ENCODE results near the gene DUSP7. TPM values are rescaled to one million over a fixed set of nuclear protein-coding genes. Genes with fewer than 3 reads are reported as not detected.
A peak's percentile ranks its signal among the peaks of the same experiment; 100 is the strongest.

DUSP7 gene
- total RNA-seq, 1 donor from 2014 or later, result 2.4 TPM

DNA sequence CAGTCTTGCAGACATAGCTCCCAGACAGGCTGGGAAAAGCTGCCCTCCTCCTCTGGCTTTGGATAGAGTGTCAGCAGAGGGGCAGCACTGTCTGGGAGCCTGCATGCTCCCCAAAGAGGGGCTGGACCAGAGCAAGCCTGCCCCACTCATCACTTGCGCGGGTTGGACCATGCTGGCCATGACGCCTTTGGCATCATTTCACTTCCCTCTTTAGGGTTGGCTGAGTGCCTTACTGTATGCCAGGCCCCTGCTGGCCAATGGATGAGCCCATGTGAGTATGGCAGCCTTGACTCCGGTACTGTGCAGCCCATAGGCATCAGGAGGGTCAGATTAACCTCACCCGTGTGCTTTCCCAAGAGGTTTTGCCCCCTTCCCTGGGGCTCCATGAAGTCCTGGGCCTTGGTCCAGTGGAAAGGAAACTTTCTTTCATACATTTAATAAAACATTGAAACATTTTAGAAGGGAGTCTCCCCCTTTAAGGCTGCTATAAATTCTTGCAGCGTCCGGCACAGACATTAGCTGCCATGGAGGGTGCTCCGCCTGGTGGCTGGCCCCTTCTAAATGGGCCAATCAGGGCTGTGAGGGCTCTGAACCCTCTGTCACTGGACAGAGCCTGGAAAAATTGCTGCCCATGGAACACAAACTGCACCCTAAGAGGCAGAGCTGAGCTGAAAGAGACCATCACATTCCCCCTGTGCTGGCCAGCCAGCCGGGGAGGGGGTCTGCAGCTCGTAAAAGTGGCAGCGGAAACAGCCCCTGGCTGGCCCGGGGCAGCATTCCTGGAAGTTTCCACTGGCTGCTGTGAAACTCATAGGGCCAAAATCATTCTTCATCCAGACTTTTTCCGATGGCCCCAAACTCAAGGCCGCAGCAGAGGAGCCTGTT, 20.8 kb upstream of the DUSP7 start:
- Histone ChIP-seq H3K27me3 (no peaks in the 10 kb centered on the region), H3K9ac (peak overlapping the region; percentile 32), H3K79me2 (ENCODE audit: low read depth) (no peaks in the 10 kb centered on the region), H3K4me1 (no peaks in the 10 kb centered on the region), H3K9me3 (ENCODE audit: low read depth) (no peaks in the 10 kb centered on the region), H4K20me1 (ENCODE audit: low read depth) (no peaks in the 10 kb centered on the region), H3K4me3 (no peak overlapping the region), H2AFZ (replicated peaks) (no peak overlapping the region), H3F3A (ENCODE audit: low read depth) (no peaks in the 10 kb centered on the region), H3K36me3 (no peaks in the 10 kb centered on the region), H3K4me2 (no peak overlapping the region), H3K27ac (no peak overlapping the region)
- no peak for DNase-seq (ENCODE audit: low spot score)
- H3K36me3 Mint-ChIP-seq, result no peaks in the 10 kb centered on the region
- TF ChIP-seq, protein P1, sequence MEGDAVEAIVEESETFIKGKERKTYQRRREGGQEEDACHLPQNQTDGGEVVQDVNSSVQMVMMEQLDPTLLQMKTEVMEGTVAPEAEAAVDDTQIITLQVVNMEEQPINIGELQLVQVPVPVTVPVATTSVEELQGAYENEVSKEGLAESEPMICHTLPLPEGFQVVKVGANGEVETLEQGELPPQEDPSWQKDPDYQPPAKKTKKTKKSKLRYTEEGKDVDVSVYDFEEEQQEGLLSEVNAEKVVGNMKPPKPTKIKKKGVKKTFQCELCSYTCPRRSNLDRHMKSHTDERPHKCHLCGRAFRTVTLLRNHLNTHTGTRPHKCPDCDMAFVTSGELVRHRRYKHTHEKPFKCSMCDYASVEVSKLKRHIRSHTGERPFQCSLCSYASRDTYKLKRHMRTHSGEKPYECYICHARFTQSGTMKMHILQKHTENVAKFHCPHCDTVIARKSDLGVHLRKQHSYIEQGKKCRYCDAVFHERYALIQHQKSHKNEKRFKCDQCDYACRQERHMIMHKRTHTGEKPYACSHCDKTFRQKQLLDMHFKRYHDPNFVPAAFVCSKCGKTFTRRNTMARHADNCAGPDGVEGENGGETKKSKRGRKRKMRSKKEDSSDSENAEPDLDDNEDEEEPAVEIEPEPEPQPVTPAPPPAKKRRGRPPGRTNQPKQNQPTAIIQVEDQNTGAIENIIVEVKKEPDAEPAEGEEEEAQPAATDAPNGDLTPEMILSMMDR (IDR thresholded peaks at IDR 0.05), result no peak
- TF ChIP-seq EZH2phosphoT487 (IDR thresholded peaks at IDR 0.05) (no peak), EZH2 (IDR thresholded peaks at IDR 0.05) (no peak)
- no peak overlapping the region for H3K27ac Mint-ChIP-seq
- no peaks in the 10 kb centered on the region for H3K27me3 Mint-ChIP-seq (ENCODE audit: insufficient read depth, low read depth)
- H3K4me1 Mint-ChIP-seq, result peaks cover 4% of the 10 kb centered on the region
- H3K9me3 Mint-ChIP-seq, result no peaks in the 10 kb centered on the region
- H3K4me3 Mint-ChIP-seq, result no peak overlapping the region

DNA sequence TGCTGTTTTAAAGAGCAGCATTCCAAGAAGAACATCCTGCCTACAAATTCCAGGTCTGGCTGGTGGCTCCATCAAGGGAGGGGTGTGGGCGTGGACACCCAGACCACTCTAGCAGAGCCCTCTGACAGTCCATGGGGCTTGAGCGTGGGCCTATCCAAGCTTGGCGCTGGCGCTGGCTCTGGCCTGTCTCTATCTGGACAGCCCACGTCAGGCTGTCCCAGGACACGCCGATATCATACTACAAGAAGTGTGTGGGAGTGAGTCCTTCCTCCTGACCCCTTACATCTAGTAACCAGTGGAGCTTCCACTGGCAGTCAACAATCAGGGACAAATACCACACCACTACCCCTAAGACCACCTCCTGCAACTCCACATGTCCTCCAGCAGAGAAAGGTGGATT, 17.1 kb upstream of the DUSP7 start:
- Histone ChIP-seq H3K79me2 (ENCODE audit: low read depth) (no peaks in the 10 kb centered on the region), H3K4me2 (no peak overlapping the region), H2AFZ (replicated peaks) (no peak overlapping the region), H3K9me3 (ENCODE audit: low read depth) (no peaks in the 10 kb centered on the region), H3K27me3 (no peaks in the 10 kb centered on the region), H4K20me1 (ENCODE audit: low read depth) (no peaks in the 10 kb centered on the region), H3K4me3 (no peak overlapping the region), H3K4me1 (peaks cover 3% of the 10 kb centered on the region), H3F3A (ENCODE audit: low read depth) (no peaks in the 10 kb centered on the region), H3K9ac (no peak overlapping the region), H3K36me3 (no peaks in the 10 kb centered on the region), H3K27ac (no peak overlapping the region)
- no peaks in the 10 kb centered on the region for H3K9me3 Mint-ChIP-seq
- H3K27me3 Mint-ChIP-seq (ENCODE audit: insufficient read depth, low read depth), result peaks cover 7% of the 10 kb centered on the region
- DNase-seq (ENCODE audit: low spot score), result no peak
- TF ChIP-seq, protein P1 (IDR thresholded peaks at IDR 0.05), result no peak
- TF ChIP-seq EZH2phosphoT487 (IDR thresholded peaks at IDR 0.05) (no peak), EZH2 (IDR thresholded peaks at IDR 0.05) (no peak)
- H3K4me3 Mint-ChIP-seq, result no peak overlapping the region
- no peak overlapping the region for H3K27ac Mint-ChIP-seq
- H3K4me1 Mint-ChIP-seq, result peaks cover 3% of the 10 kb centered on the region
- H3K36me3 Mint-ChIP-seq, result no peaks in the 10 kb centered on the region

GRCh38 chr3:52072471-52072870, 16.1 kb upstream of the DUSP7 start:
- Mint-ChIP-seq H3K4me1 (peaks cover 3% of the 10 kb centered on the region), H3K4me3 (no peak overlapping the region), H3K36me3 (no peaks in the 10 kb centered on the region), H3K9me3 (no peaks in the 10 kb centered on the region), H3K27ac (no peak overlapping the region), H3K27me3 (ENCODE audit: insufficient read depth, low read depth) (peaks cover 7% of the 10 kb centered on the region)
- Histone ChIP-seq H3K9ac (peak overlapping the region; percentile 27), H3K36me3 (no peaks in the 10 kb centered on the region), H3K4me3 (no peak overlapping the region), H3K4me2 (no peak overlapping the region), H3K27ac (no peak overlapping the region), H3F3A (ENCODE audit: low read depth) (no peaks in the 10 kb centered on the region), H3K4me1 (peaks cover 12% of the 10 kb centered on the region), H3K27me3 (no peaks in the 10 kb centered on the region), H3K9me3 (ENCODE audit: low read depth) (no peaks in the 10 kb centered on the region), H3K79me2 (ENCODE audit: low read depth) (no peaks in the 10 kb centered on the region), H4K20me1 (ENCODE audit: low read depth) (no peaks in the 10 kb centered on the region), H2AFZ (replicated peaks) (no peak overlapping the region)
- no peak for TF ChIP-seq EZH2phosphoT487 (IDR thresholded peaks at IDR 0.05)
- TF ChIP-seq EZH2 (IDR thresholded peaks at IDR 0.05), result no peak
- TF ChIP-seq, protein P1 (IDR thresholded peaks at IDR 0.05), result no peak
- DNase-seq (ENCODE audit: low spot score), result no peak
